Kidney (tissue), 14 donors: ENCODE measurements around the gene UHMK1. TPM values are rescaled to one million over a fixed set of nuclear protein-coding genes. Genes with fewer than 3 reads are reported as not detected.
"Not testable (repeated sequence)": the region's sequence is repeated elsewhere in the genome, so short reads cannot be mapped to it uniquely, and the experiment has no call there.

ENCODE experiments used
- DNase-seq, 5 donors: peaks; one replicate each; pipeline ENCODE4 v3.0.0-alpha.2; 2013 to 2020
- FAIRE-seq: peaks from 2 replicates; lab custom pipeline; 2012; peaks lifted over from hg19 to GRCh38; lab: Jason Lieb, UNC
- H3K27ac ChIP-seq, 2 donors: one replicate each; pipeline ENCODE4 v1.7.0; 2013; ENCODE audit warnings: low read depth in 2 of 2, low read length in 2 of 2, inconsistent platforms in 1 of 2
- H3K27me3 ChIP-seq: one replicate; pipeline ENCODE4 v1.7.1; 2013; ENCODE audit warnings: low read length, inconsistent platforms; ENCODE audit not compliant: control insufficient read depth, insufficient read depth
- H3K36me3 ChIP-seq, 3 donors: one replicate each; pipeline versions ENCODE4 v1.7.0 to v1.7.1; 2013; ENCODE audit warnings: low read length in 3 of 3, control low read depth in 1 of 3, inconsistent platforms in 1 of 3; ENCODE audit not compliant: insufficient read depth in 3 of 3, control insufficient read depth in 2 of 3
- H3K4me1 ChIP-seq, 3 donors: one replicate each; pipeline versions ENCODE4 v1.7.0 to v1.7.1; 2013; ENCODE audit warnings: low read length in 3 of 3, inconsistent platforms in 1 of 3, low read depth in 1 of 3; ENCODE audit not compliant: control insufficient read depth in 2 of 3, insufficient read depth in 2 of 3
- H3K4me3 ChIP-seq, 3 donors: one replicate each; pipeline versions ENCODE4 v1.7.0 to v1.8.1; 2013; ENCODE audit warnings: low read length in 3 of 3, control low read depth in 1 of 3, inconsistent platforms in 1 of 3
- H3K9ac ChIP-seq, 3 donors: one replicate each; pipeline versions ENCODE4 v1.7.0 to v1.7.1; 2013; ENCODE audit warnings: low read length in 3 of 3, control low read depth in 1 of 3, inconsistent platforms in 1 of 3
- H3K9me3 ChIP-seq, 3 donors: one replicate each; pipeline versions ENCODE4 v1.7.0 to v1.7.1; 2013; ENCODE audit warnings: low read length in 3 of 3, control low read depth in 1 of 3, inconsistent platforms in 1 of 3; ENCODE audit not compliant: control insufficient read depth in 2 of 3, insufficient read depth in 1 of 3
- CTCF ChIP-seq: IDR thresholded peaks from 3 replicates; pipeline ENCODE4 v1.5.1; 2012; ENCODE audit warnings: mild to moderate bottlenecking, moderate library complexity, borderline replicate concordance; ENCODE audit not compliant: insufficient read depth; ENCODE audit errors: extremely low read depth
- intact Hi-C: fragments of 100-400 bp; cut with DNase I; formaldehyde crosslinking; loops from one replicate; pipeline ENCODE4 v1.11.1; 2022
- polyA plus RNA-seq: library from polyadenylated mRNA; stranded (reverse); fragments of 350-450 nt; fragmentation: Illumina TruSeq; extraction: RNeasy Lipid Tissue Mini Kit (QIAGEN cat#74804); gene quantifications from one replicate; pipeline ENCODE4 v1.2.3, GENCODE V29; 2014; ENCODE audit warnings: low read depth, low replicate concordance; ENCODE audit not compliant: insufficient read depth
- total RNA-seq: library from RNA; stranded (reverse); fragmentation: NEBNext Ultra II Directional; extraction: Animal tissue kit (Norgen Biotek cat#: 25700); gene quantifications from one replicate; pipeline ENCODE4 v1.2.1, GENCODE V29; 2021
- donor health status: control.
- donor health status: control.
- donor health status: control.
- donor health status: control.
- donor health status: control.
- donor health status: DM: yes; HTN: yes; CAD: no.
- donor health status: Normal renal cell carcinoma (clear cell type).

UHMK1 gene
- total and polyA plus RNA-seq, 2 donors from 2014 or later, result 15.7 to 49.4 TPM

DNA sequence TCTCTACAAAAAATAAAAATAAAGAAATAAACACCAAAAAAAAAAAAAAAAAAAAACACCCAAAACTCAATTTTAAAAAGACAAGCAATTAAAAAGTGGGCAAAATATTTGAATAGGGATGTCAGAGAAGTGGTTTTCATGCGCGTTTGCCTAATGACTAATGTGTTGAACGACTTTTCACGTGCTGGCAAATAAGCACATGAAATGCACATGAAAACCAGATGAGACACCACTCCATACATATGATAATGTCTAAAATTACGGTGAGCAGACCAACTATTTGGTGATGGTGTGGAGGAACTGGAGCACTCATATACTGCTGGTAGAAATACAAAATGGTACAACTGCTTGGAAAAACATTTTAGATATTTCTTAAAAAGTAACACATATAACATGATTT, 39.4 kb upstream of the UHMK1 start:
- no peak for FAIRE-seq

GRCh38 chr1:162462425-162462824, 35.2 kb upstream of the UHMK1 start:
- intact Hi-C loops, H3K27me3 ChIP-seq, H3K36me3 ChIP-seq, FAIRE-seq, H3K4me1 ChIP-seq, H3K9me3 ChIP-seq, H3K9ac ChIP-seq, H3K4me3 ChIP-seq, H3K27ac ChIP-seq, DNase-seq: not testable (repeated sequence)

More for the DNA sequence above, 39.4 kb upstream of the UHMK1 start:
- Histone ChIP-seq H3K9ac (no peak overlapping the region), H3K27ac (no peak overlapping the region), H3K4me1 (no peaks in the 10 kb centered on the region), H3K27me3 (no peaks in the 10 kb centered on the region), H3K4me3 (no peak overlapping the region), H3K36me3 (no peaks in the 10 kb centered on the region), H3K9me3 (no peaks in the 10 kb centered on the region)
- no peak for TF ChIP-seq CTCF
- DNase-seq, result no peak
- intact Hi-C loops, result no loop called here

DNA sequence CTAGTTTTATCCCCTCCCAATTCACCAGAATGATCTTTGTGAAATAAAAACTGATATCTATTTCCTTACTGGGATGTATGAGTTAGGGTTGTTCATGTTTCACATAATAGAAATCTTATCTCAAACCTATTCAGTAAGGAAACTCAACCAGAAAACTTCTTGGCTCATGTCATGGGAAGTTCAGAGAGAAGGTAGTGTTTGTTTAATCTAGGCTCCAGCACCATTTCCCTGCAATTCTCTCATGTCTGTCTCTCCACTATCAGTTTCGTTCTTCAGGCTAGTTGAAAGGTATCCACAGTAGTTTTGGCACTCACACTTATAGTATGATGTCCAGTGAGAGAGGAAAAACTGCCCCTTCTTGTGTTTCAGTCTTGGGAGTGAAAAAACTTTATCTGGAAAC, 34.6 kb upstream of the UHMK1 start:
- no peak for DNase-seq
- intact Hi-C loops, result no loop called here
- H3K4me1 ChIP-seq, result no peaks in the 10 kb centered on the region
- no peak for FAIRE-seq
- H3K4me3 ChIP-seq, result no peak overlapping the region
- no peak for TF ChIP-seq CTCF
- H3K9ac ChIP-seq, result no peak overlapping the region
- no peaks in the 10 kb centered on the region for H3K9me3 ChIP-seq
- no peaks in the 10 kb centered on the region for H3K27me3 ChIP-seq
- no peaks in the 10 kb centered on the region for H3K36me3 ChIP-seq
- no peak overlapping the region for H3K27ac ChIP-seq

- Histone ChIP-seq H3K4me3 (no peak overlapping the region), H3K27ac (no peak overlapping the region), H3K27me3 (no peaks in the 10 kb centered on the region), H3K9ac (no peak overlapping the region), H3K36me3 (no peaks in the 10 kb centered on the region), H3K9me3 (no peaks in the 10 kb centered on the region), H3K4me1 (no peaks in the 10 kb centered on the region)
- FAIRE-seq, result no peak
- no peak for DNase-seq
- no peak for TF ChIP-seq CTCF
- intact Hi-C loops, result no loop called here
Observed at GRCh38 chr1:162466797-162467196, 30.8 kb upstream of the UHMK1 start.
